OCI-LY3 (cell line): ENCODE measurements around the gene DLX1.

ENCODE experiments used
- H2AFZ ChIP-seq: fragments of 200-600, 300-600 bp; shearing (Covaris generic); 2 replicates; pipeline ENCODE4 v1.6.0; 2014; ENCODE audit warnings: antibody characterized with exemption, low read depth, low read length
- H3K27ac ChIP-seq: fragments of 200-600, 300-600 bp; sonication (generic); 2 replicates; pipeline ENCODE4 v1.5.1; 2014; ENCODE audit warnings: mild to moderate bottlenecking, low read length, moderate library complexity, mixed read lengths
- H3K27me3 ChIP-seq: fragments of 200-600, 300-600 bp; sonication (generic); 2 replicates; pipeline ENCODE4 v1.6.1; 2014; ENCODE audit warnings: low read depth, low read length, mixed read lengths
- H3K36me3 ChIP-seq: fragments of 200-600, 300-600 bp; sonication (generic); replicated peaks from 2 replicates; pipeline ENCODE3; 2014; ENCODE audit warnings: low read depth, low read length, mixed read lengths
- H3K4me1 ChIP-seq: fragments of 300-600, 200-600 bp; sonication (generic); 2 replicates; pipeline ENCODE4 v1.6.1; 2014; ENCODE audit warnings: low read length, mixed read lengths
- H3K4me2 ChIP-seq: fragments of 200-600, 300-600 bp; sonication (generic); 2 replicates; pipeline ENCODE4 v1.6.1; 2014; ENCODE audit warnings: low read length, mixed read lengths
- H3K4me3 ChIP-seq: fragments of 300-600, 200-600 bp; sonication (generic); 2 replicates; pipeline ENCODE4 v1.5.1; 2014; ENCODE audit warnings: antibody characterized with exemption, mild to moderate bottlenecking, low read length, moderate library complexity
- H3K79me2 ChIP-seq: fragments of 300-600, 200-600 bp; shearing (Covaris generic); 2 replicates; pipeline ENCODE4 v1.6.1; 2014; ENCODE audit warnings: mild to moderate bottlenecking, low read length, mixed read lengths
- H3K9ac ChIP-seq: fragments of 300-600, 200-600 bp; shearing (Covaris generic); 2 replicates; pipeline ENCODE4 v1.6.0; 2014; ENCODE audit warnings: mild to moderate bottlenecking, low read length, moderate library complexity
- H3K9me3 ChIP-seq: fragments of 200-600, 300-600 bp; shearing (Covaris generic); 2 replicates; pipeline ENCODE4 v1.6.1; 2014; ENCODE audit warnings: low read length, mixed read lengths; ENCODE audit not compliant: insufficient read depth
- H4K20me1 ChIP-seq: fragments of 200-600, 300-600 bp; sonication (generic); 2 replicates; pipeline ENCODE4 v1.6.1; 2016; ENCODE audit warnings: low read length, mixed read lengths; ENCODE audit not compliant: insufficient read depth
- CTCF ChIP-seq: fragments of 200-600, 300-600 bp; sonication (generic); IDR thresholded peaks from 2 replicates; pipeline ENCODE4 v1.5.1; 2014; ENCODE audit warnings: antibody characterized with exemption, low read length, low read depth
- EZH2phosphoT487 ChIP-seq: fragments of 200-600 bp; shearing (Covaris generic); IDR thresholded peaks from 2 replicates; pipeline ENCODE4 v1.6.1; 2018; ENCODE audit warnings: antibody characterized with exemption, mixed run types, low read depth

The DLX1 gene

GRCh38 chr2:172103471-172104272 lies 18.4 kb downstream of the DLX1 start:
- Histone ChIP-seq H3K36me3 (no peaks in the 10 kb centered on the region), H3K79me2 (no peaks in the 10 kb centered on the region), H3K9ac (peak overlapping the region; percentile 45), H3K4me1 (peaks cover 7% of the 10 kb centered on the region; the same call in 1 of the 2 replicates), H3K4me2 (peak overlapping the region; percentile 98), H3K27ac (no peak overlapping the region), H4K20me1 (no peaks in the 10 kb centered on the region), H3K9me3 (no peaks in the 10 kb centered on the region), H3K27me3 (no peaks in the 10 kb centered on the region), H3K4me3 (peak overlapping the region; percentile 80), H2AFZ (peak overlapping the region; percentile 89)
- no peak for TF ChIP-seq EZH2phosphoT487
- TF ChIP-seq CTCF = peak; percentile 95

- no peak for TF ChIP-seq EZH2phosphoT487
- no peak for TF ChIP-seq CTCF
- Histone ChIP-seq H3K36me3 (no peaks in the 10 kb centered on the region), H3K4me2 (peak overlapping the region; percentile 79), H3K9me3 (no peaks in the 10 kb centered on the region), H2AFZ (no peak overlapping the region), H3K9ac (no peak overlapping the region), H3K79me2 (no peaks in the 10 kb centered on the region), H3K4me1 (peaks cover 7% of the 10 kb centered on the region; the same call in 1 of the 2 replicates), H3K4me3 (no peak overlapping the region), H4K20me1 (no peaks in the 10 kb centered on the region), H3K27me3 (no peaks in the 10 kb centered on the region), H3K27ac (no peak overlapping the region)
Observed at GRCh38 chr2:172105471-172106107, 20.3 kb downstream of the DLX1 start.

GRCh38 chr2:172106108-172106961 lies 21.0 kb downstream of the DLX1 start:
- Histone ChIP-seq H3K36me3 (no peaks in the 10 kb centered on the region), H3K27ac (no peak overlapping the region), H2AFZ (peak overlapping the region; percentile 92), H4K20me1 (no peaks in the 10 kb centered on the region), H3K9me3 (no peaks in the 10 kb centered on the region), H3K4me3 (peak overlapping the region; percentile 75), H3K4me2 (peak overlapping the region; percentile 79), H3K9ac (no peak overlapping the region), H3K4me1 (peaks cover 7% of the 10 kb centered on the region; the same call in 1 of the 2 replicates), H3K79me2 (no peaks in the 10 kb centered on the region), H3K27me3 (no peaks in the 10 kb centered on the region)
- TF ChIP-seq EZH2phosphoT487 = no peak
- peak; percentile 55 for TF ChIP-seq CTCF
